ENCODE data around the gene TULP1. TPM values are rescaled to one million over a fixed set of nuclear protein-coding genes. Genes with fewer than 3 reads are reported as not detected.

The TULP1 gene
- total RNA-seq, 1 experiment from 2014 or later = not detected

DNA sequence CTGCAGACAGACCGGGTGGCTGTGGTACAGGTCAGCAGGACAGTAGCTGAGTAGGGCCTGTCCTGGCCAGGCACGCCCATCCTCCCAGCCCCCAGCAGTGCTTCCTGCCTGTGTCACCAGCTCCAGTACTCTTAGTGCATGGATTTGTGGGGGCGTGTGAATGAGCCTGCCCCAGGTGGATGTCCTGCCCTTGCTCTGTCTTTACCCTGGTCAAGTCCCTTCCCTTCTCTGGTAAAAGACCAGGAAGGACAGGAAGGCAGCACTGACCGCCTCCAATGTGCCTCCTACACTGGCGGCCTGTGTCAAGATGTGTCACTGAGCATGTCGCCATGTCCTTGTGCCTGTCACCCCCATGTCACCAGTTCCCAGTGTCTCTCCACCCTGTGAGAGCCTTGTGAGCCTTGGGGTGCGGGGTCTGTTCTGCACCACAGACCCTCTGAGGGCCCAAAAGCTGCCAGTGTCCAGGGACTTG lies 27.7 kb downstream of the TULP1 start (continued):
- TF ChIP-seq, protein P1, sequence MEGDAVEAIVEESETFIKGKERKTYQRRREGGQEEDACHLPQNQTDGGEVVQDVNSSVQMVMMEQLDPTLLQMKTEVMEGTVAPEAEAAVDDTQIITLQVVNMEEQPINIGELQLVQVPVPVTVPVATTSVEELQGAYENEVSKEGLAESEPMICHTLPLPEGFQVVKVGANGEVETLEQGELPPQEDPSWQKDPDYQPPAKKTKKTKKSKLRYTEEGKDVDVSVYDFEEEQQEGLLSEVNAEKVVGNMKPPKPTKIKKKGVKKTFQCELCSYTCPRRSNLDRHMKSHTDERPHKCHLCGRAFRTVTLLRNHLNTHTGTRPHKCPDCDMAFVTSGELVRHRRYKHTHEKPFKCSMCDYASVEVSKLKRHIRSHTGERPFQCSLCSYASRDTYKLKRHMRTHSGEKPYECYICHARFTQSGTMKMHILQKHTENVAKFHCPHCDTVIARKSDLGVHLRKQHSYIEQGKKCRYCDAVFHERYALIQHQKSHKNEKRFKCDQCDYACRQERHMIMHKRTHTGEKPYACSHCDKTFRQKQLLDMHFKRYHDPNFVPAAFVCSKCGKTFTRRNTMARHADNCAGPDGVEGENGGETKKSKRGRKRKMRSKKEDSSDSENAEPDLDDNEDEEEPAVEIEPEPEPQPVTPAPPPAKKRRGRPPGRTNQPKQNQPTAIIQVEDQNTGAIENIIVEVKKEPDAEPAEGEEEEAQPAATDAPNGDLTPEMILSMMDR (IDR thresholded peaks at IDR 0.05 in 2 of 3, conservative IDR thresholded peaks at IDR 0.05 in 1 of 3; ENCODE audit: borderline replicate concordance in 1 of 3, insufficient read depth in 1 of 3, low read depth in 2 of 3, low read length in 2 of 3) = no peak
- TF ChIP-seq SP1 (IDR thresholded peaks at IDR 0.05; ENCODE audit: low read depth) (no peak), JUND (IDR thresholded peaks at IDR 0.05) (no peak), TCF7L2 (IDR thresholded peaks at IDR 0.05; ENCODE audit: borderline replicate concordance, extremely low read depth, insufficient read depth, insufficient read length) (no peak), FOSL1 (IDR thresholded peaks at IDR 0.05; ENCODE audit: low read depth) (no peak), SIN3A (IDR thresholded peaks at IDR 0.05; ENCODE audit: low read depth) (no peak)

DNA sequence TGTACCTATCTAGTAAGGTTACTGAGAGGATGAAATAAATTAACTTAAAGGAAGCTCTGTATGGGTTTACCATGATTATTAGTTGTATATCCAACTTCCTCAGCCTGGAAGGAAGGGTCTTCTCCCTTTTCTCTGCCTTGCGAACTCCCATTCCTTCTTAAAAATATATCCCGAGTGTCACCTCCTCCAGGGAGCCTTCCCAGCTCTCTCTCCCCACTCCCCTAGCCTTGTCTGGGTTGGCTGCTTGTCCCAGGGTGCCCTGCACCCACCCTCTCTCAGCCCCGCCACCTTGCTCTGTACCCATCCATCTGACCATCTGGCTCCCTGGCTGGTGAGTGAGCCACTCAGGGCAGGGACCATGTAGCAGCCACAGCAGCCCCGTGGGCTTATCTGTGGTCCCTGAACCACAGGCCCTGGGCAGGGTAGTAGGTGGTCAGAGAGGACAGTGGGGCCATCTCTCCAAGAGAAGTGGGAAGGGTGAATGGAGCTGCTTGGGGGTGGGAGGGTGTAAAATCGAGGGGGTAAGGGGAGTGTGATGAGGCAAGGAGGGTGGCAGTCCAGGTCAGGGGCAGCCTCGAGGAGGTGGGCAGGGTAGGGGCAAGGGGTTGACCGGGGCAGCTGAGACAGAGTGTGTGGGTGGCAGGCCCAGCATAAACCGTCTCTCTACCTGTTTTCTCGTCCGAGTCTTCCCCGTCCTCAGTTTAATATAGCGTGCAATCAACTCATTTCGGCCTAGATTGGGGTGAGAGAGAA lies 28.6 kb downstream of the TULP1 start:
- no peaks in the 10 kb centered on the region for H3K36me3 ChIP-seq (ENCODE audit: control insufficient read depth in 1 of 2, insufficient read depth in 2 of 2, low read length in 2 of 2)
- no peaks in the 10 kb centered on the region for H3K27me3 ChIP-seq (ENCODE audit: insufficient read depth, low read length)
- peaks cover 23% of the 10 kb centered on the region for H3K79me2 ChIP-seq (ENCODE audit: insufficient read depth, low read length)
- H3K4me1 ChIP-seq (ENCODE audit: control insufficient read depth in 1 of 2, insufficient read depth in 2 of 2, low read length in 2 of 2) = peaks cover 42 to 62% of the 10 kb centered on the region in 2 experiments
- ATAC-seq = no peak
- H3K9me2 ChIP-seq (ENCODE audit: insufficient read depth) = no peaks in the 10 kb centered on the region
- peak overlapping the region; percentile 75 for H3K9ac ChIP-seq (ENCODE audit: low read length)
- POLR2A ChIA-PET = interaction anchor here (0.7 to 8.1 kb wide), 2 partner anchors 12 to 105 kb away, joined by 3 to 48 read pairs; no protein-coding TSS in a partner anchor
- H2AFZ ChIP-seq (ENCODE audit: low read depth, low read length, poor library complexity, severe bottlenecking) = no peak overlapping the region
- no peak overlapping the region; the same call in 1 of the 2 replicates for H3K27ac ChIP-seq (ENCODE audit: low read depth, low read length)
- CTCF ChIA-PET = interaction anchor here (0.7 to 0.9 kb wide), 2 partner anchors 7 to 11 kb away, joined by 3 read pairs; no protein-coding TSS in a partner anchor
- H3K9me3 ChIP-seq (ENCODE audit: control insufficient read depth in 1 of 2, insufficient read depth in 1 of 2, low read depth in 1 of 2, low read length in 2 of 2) = no peaks in the 10 kb centered on the region
- RAD21 ChIA-PET (ENCODE audit: low non-redundant PET in 1 of 2, low total read pairs in 2 of 2, uncharacterized antibody in 2 of 2, unreplicated experiment in 2 of 2) = no interaction called here
- no peak overlapping the region for H3K4me3 ChIP-seq (replicated peaks in 1 of 2; ENCODE audit: low read depth in 1 of 2, low read length in 2 of 2)
- no peaks in the 10 kb centered on the region for H4K20me1 ChIP-seq (ENCODE audit: insufficient read depth)
- BruUV-seq (replicated peaks) = no TSS peak
- H3K4me2 ChIP-seq (ENCODE audit: low read length) = peak overlapping the region; percentile 84
- TF ChIP-seq SRF (IDR thresholded peaks at IDR 0.05; ENCODE audit: low read depth) (no peak), SP1 (IDR thresholded peaks at IDR 0.05; ENCODE audit: low read depth) (no peak), EZH2 (IDR thresholded peaks at IDR 0.05) (no peak), CEBPB (IDR thresholded peaks at IDR 0.05; ENCODE audit: low read depth) (no peak), ZNF274 (IDR thresholded peaks at IDR 0.05; ENCODE audit: low read depth, low read length) (no peak), TCF7L2 (IDR thresholded peaks at IDR 0.05; ENCODE audit: borderline replicate concordance, extremely low read depth, insufficient read depth, insufficient read length) (no peak), JUND (IDR thresholded peaks at IDR 0.05) (no peak), POLR2AphosphoS5 (IDR thresholded peaks at IDR 0.05; ENCODE audit: low read depth, low read length) (no peak), CBX3 (IDR thresholded peaks at IDR 0.05; ENCODE audit: low read depth) (no peak)
- TF ChIP-seq, protein P2, sequence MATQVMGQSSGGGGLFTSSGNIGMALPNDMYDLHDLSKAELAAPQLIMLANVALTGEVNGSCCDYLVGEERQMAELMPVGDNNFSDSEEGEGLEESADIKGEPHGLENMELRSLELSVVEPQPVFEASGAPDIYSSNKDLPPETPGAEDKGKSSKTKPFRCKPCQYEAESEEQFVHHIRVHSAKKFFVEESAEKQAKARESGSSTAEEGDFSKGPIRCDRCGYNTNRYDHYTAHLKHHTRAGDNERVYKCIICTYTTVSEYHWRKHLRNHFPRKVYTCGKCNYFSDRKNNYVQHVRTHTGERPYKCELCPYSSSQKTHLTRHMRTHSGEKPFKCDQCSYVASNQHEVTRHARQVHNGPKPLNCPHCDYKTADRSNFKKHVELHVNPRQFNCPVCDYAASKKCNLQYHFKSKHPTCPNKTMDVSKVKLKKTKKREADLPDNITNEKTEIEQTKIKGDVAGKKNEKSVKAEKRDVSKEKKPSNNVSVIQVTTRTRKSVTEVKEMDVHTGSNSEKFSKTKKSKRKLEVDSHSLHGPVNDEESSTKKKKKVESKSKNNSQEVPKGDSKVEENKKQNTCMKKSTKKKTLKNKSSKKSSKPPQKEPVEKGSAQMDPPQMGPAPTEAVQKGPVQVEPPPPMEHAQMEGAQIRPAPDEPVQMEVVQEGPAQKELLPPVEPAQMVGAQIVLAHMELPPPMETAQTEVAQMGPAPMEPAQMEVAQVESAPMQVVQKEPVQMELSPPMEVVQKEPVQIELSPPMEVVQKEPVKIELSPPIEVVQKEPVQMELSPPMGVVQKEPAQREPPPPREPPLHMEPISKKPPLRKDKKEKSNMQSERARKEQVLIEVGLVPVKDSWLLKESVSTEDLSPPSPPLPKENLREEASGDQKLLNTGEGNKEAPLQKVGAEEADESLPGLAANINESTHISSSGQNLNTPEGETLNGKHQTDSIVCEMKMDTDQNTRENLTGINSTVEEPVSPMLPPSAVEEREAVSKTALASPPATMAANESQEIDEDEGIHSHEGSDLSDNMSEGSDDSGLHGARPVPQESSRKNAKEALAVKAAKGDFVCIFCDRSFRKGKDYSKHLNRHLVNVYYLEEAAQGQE (IDR thresholded peaks at IDR 0.05; ENCODE audit: low read depth) = no peak
- TF ChIP-seq, protein P3, sequence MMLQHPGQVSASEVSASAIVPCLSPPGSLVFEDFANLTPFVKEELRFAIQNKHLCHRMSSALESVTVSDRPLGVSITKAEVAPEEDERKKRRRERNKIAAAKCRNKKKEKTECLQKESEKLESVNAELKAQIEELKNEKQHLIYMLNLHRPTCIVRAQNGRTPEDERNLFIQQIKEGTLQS (IDR thresholded peaks at IDR 0.05) = no peak
- TF ChIP-seq, protein P4, sequence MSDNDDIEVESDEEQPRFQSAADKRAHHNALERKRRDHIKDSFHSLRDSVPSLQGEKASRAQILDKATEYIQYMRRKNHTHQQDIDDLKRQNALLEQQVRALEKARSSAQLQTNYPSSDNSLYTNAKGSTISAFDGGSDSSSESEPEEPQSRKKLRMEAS (IDR thresholded peaks at IDR 0.05) = no peak
- no peak for DNase-seq (ENCODE audit: low read depth, low spot score)
- intact Hi-C loops (cut with micrococcal nuclease) = no loop called here

Data from HCT116 (cell line).